OCI-LY3 (cell line): ENCODE measurements around the gene LCE5A.
"Not testable (repeated sequence)": the region's sequence is repeated elsewhere in the genome, so short reads cannot be mapped to it uniquely, and the experiment has no call there.

ENCODE experiments used
- H2AFZ ChIP-seq: fragments of 200-600, 300-600 bp; shearing (Covaris generic); 2 replicates; pipeline ENCODE4 v1.6.0; 2014; ENCODE audit warnings: antibody characterized with exemption, low read depth, low read length
- H3K27ac ChIP-seq: fragments of 200-600, 300-600 bp; sonication (generic); 2 replicates; pipeline ENCODE4 v1.5.1; 2014; ENCODE audit warnings: mild to moderate bottlenecking, low read length, moderate library complexity, mixed read lengths
- H3K27me3 ChIP-seq: fragments of 200-600, 300-600 bp; sonication (generic); 2 replicates; pipeline ENCODE4 v1.6.1; 2014; ENCODE audit warnings: low read depth, low read length, mixed read lengths
- H3K36me3 ChIP-seq: fragments of 200-600, 300-600 bp; sonication (generic); replicated peaks from 2 replicates; pipeline ENCODE3; 2014; ENCODE audit warnings: low read depth, low read length, mixed read lengths
- H3K4me1 ChIP-seq: fragments of 300-600, 200-600 bp; sonication (generic); 2 replicates; pipeline ENCODE4 v1.6.1; 2014; ENCODE audit warnings: low read length, mixed read lengths
- H3K4me2 ChIP-seq: fragments of 200-600, 300-600 bp; sonication (generic); 2 replicates; pipeline ENCODE4 v1.6.1; 2014; ENCODE audit warnings: low read length, mixed read lengths
- H3K4me3 ChIP-seq: fragments of 300-600, 200-600 bp; sonication (generic); 2 replicates; pipeline ENCODE4 v1.5.1; 2014; ENCODE audit warnings: antibody characterized with exemption, mild to moderate bottlenecking, low read length, moderate library complexity
- H3K79me2 ChIP-seq: fragments of 300-600, 200-600 bp; shearing (Covaris generic); 2 replicates; pipeline ENCODE4 v1.6.1; 2014; ENCODE audit warnings: mild to moderate bottlenecking, low read length, mixed read lengths
- H3K9ac ChIP-seq: fragments of 300-600, 200-600 bp; shearing (Covaris generic); 2 replicates; pipeline ENCODE4 v1.6.0; 2014; ENCODE audit warnings: mild to moderate bottlenecking, low read length, moderate library complexity
- H3K9me3 ChIP-seq: fragments of 200-600, 300-600 bp; shearing (Covaris generic); 2 replicates; pipeline ENCODE4 v1.6.1; 2014; ENCODE audit warnings: low read length, mixed read lengths; ENCODE audit not compliant: insufficient read depth
- H4K20me1 ChIP-seq: fragments of 200-600, 300-600 bp; sonication (generic); 2 replicates; pipeline ENCODE4 v1.6.1; 2016; ENCODE audit warnings: low read length, mixed read lengths; ENCODE audit not compliant: insufficient read depth
- CTCF ChIP-seq: fragments of 200-600, 300-600 bp; sonication (generic); IDR thresholded peaks from 2 replicates; pipeline ENCODE4 v1.5.1; 2014; ENCODE audit warnings: antibody characterized with exemption, low read length, low read depth
- EZH2phosphoT487 ChIP-seq: fragments of 200-600 bp; shearing (Covaris generic); IDR thresholded peaks from 2 replicates; pipeline ENCODE4 v1.6.1; 2018; ENCODE audit warnings: antibody characterized with exemption, mixed run types, low read depth

The LCE5A gene

GRCh38 chr1:152537496-152537895 is 26.9 kb downstream of the LCE5A start:
- Histone ChIP-seq H3K9ac (no peak overlapping the region), H4K20me1 (no peaks in the 10 kb centered on the region), H3K4me2 (no peak overlapping the region), H3K79me2 (no peaks in the 10 kb centered on the region), H2AFZ (no peak overlapping the region), H3K27me3 (peaks cover 8% of the 10 kb centered on the region), H3K27ac (no peak overlapping the region), H3K9me3 (no peaks in the 10 kb centered on the region), H3K4me3 (no peak overlapping the region), H3K36me3 (no peaks in the 10 kb centered on the region), H3K4me1 (no peaks in the 10 kb centered on the region)
- no peak for TF ChIP-seq CTCF
- TF ChIP-seq EZH2phosphoT487 = no peak

GRCh38 chr1:152539901-152540300 is 29.3 kb downstream of the LCE5A start:
- no peaks in the 10 kb centered on the region for H3K9me3 ChIP-seq
- H3K79me2 ChIP-seq = no peaks in the 10 kb centered on the region
- no peak overlapping the region for H3K4me2 ChIP-seq
- H3K27ac ChIP-seq = no peak overlapping the region
- H3K27me3 ChIP-seq = peaks cover 8% of the 10 kb centered on the region
- H3K9ac ChIP-seq = no peak overlapping the region
- no peaks in the 10 kb centered on the region for H3K4me1 ChIP-seq
- H3K4me3 ChIP-seq = no peak overlapping the region
- TF ChIP-seq EZH2phosphoT487 (no peak), CTCF (no peak)
- H3K36me3 ChIP-seq = no peaks in the 10 kb centered on the region
- no peak overlapping the region for H2AFZ ChIP-seq
- no peaks in the 10 kb centered on the region for H4K20me1 ChIP-seq

- no peaks in the 10 kb centered on the region for H4K20me1 ChIP-seq
- no peaks in the 10 kb centered on the region for H3K79me2 ChIP-seq
- H3K27ac ChIP-seq = no peak overlapping the region
- no peak overlapping the region for H2AFZ ChIP-seq
- no peak overlapping the region for H3K4me2 ChIP-seq
- TF ChIP-seq EZH2phosphoT487 (no peak), CTCF (peak; percentile 35; the same call in 1 of the 2 replicates)
- no peaks in the 10 kb centered on the region for H3K36me3 ChIP-seq
- H3K9ac ChIP-seq = no peak overlapping the region
- no peaks in the 10 kb centered on the region for H3K9me3 ChIP-seq
- no peak overlapping the region for H3K4me3 ChIP-seq
- no peaks in the 10 kb centered on the region; the same call in 1 of the 2 replicates for H3K27me3 ChIP-seq
- no peaks in the 10 kb centered on the region for H3K4me1 ChIP-seq
Measured at GRCh38 chr1:152543820-152544219, 33.2 kb downstream of the LCE5A start.

GRCh38 chr1:152546704-152547103 is 36.1 kb downstream of the LCE5A start:
- Histone ChIP-seq H3K36me3 (no peaks in the 10 kb centered on the region), H3K4me2 (no peak overlapping the region), H2AFZ (no peak overlapping the region), H3K4me3 (no peak overlapping the region), H4K20me1 (no peaks in the 10 kb centered on the region), H3K79me2 (no peaks in the 10 kb centered on the region), H3K9me3 (no peaks in the 10 kb centered on the region), H3K4me1 (no peaks in the 10 kb centered on the region), H3K27me3 (no peaks in the 10 kb centered on the region), H3K27ac (no peak overlapping the region), H3K9ac (no peak overlapping the region)
- TF ChIP-seq CTCF (no peak), EZH2phosphoT487 (no peak)

GRCh38 chr1:152548358-152548757 is 37.8 kb downstream of the LCE5A start:
- H3K4me3 ChIP-seq, H3K27ac ChIP-seq, H3K79me2 ChIP-seq, H4K20me1 ChIP-seq, H3K27me3 ChIP-seq, H3K4me2 ChIP-seq, H3K36me3 ChIP-seq, H2AFZ ChIP-seq, H3K4me1 ChIP-seq, H3K9ac ChIP-seq, H3K9me3 ChIP-seq: not testable (repeated sequence)
